Bronchus fibroblast of lung (primary cell): ENCODE data around the gene CYP2U1. TPM values are rescaled to one million over a fixed set of nuclear protein-coding genes. Genes with fewer than 3 reads are reported as not detected.

ENCODE experiments used
- total RNA-seq: library from RNA; depleted of rRNA; stranded (reverse); fragments of >200 nt; gene quantifications from 2 replicates; pipeline ENCODE4 v1.2.3, GENCODE V29; 2015

CYP2U1 gene
- total RNA-seq = 5.2 and 7.1 TPM in 2 replicates

DNA sequence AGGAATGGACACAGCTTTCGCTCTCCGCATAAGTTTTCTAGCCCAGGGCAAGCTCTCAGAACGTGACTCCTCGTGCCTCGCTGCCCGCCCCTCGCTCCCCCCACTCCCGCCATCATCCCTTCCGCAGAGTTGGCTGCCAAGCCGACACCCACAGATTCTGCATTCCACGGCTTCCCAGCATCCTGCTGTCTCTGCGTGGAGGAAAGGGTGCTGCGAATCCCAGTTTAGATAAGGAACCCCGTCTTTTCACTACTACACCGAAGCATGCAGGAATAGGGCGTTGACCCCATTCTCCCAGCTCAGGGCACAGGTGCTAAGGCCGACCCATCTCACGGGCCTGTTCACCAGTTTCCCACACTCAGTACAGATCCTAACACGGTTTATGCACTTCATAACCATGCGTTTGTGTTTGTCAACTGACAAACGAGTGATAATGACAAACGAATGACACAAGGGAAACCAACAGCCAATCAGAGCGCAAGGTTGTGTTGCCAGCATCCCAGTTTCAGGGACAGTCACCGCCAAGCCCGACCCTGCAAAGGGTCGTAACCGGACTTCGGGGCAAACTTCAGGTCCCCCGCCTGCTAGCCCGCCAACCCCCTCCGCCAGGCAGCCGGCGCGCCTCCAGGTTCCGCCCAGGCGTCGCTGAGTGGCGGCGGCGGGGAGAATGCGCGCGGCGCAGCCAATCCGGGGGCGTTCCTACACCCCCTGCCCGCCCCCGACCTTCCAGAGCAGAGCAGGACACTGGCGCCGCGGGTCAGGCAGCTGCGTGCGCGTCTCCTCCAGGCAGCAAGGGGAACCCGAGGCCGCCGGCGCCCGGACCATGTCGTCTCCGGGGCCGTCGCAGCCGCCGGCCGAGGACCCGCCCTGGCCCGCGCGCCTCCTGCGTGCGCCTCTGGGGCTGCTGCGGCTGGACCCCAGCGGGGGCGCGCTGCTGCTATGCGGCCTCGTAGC lies at the start of gene CYP2U1:
Gene CYP2U1 (plus strand): TSS at position 729 of the 954 bp plus-strand sequence. CDS start 95 bp downstream, at position 824.

DNA sequence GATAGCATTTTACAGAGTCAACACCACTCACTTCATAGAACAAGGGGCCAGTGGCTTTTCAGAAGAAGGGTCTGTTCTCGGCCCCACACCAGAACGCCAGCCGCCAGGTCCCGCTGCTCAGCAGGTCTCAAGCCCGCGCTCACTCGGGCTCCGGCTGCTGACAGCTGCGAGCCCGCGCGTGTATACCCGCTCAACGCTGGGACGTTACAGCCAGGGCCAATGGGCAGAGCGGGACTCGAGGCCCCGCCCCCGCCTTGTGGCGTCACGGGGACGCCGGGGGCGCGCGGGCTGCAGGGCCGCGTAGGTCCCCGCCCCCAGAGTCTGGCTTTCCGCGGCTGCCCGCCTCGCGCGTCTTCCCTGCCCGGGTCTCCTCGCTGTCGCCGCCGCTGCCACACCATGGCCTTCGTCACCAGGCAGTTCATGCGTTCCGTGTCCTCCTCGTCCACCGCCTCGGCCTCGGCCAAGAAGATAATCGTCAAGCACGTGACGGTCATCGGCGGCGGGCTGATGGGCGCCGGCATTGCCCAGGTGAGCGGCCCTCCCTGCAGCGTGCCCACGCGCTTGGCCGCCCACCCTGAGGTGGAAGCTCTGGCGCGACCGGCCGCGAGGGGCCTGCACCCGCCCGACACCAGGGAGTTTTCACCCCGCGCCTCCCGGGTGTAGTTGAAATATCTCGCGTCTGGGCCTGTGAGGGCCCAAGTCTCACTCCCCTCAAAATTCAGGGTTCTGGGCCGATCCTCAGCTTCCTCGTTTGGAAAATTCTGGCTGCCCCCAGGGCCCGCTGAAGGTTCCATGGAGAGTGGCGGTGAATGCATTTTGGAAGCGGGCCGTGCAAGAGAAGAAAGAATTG lies 58.4 kb downstream of the CYP2U1 start, which contains the start of gene HADH:
Gene HADH (plus strand): TSS at position 353 of the 850 bp plus-strand sequence. CDS start 44 bp downstream, at position 397.

Other genes with a start within 250 kb of the CYP2U1 start
- 30.3 and 37.0 TPM in 2 replicates for gene PAPSS1, start 211.3 kb upstream of the CYP2U1 start, total RNA-seq
- gene SGMS2, start 106.6 kb upstream of the CYP2U1 start, total RNA-seq = 43.1 and 60.4 TPM in 2 replicates
- 27.8 and 28.1 TPM in 2 replicates for gene HADH, start 58.3 kb downstream of the CYP2U1 start, total RNA-seq
- gene LEF1, start 237.4 kb downstream of the CYP2U1 start, total RNA-seq = 3.7 and 4.2 TPM in 2 replicates